MCF 10A (cell line): ENCODE data around the gene NQO2. TPM values are rescaled to one million over a fixed set of nuclear protein-coding genes. Genes with fewer than 3 reads are reported as not detected.
"Not testable (repeated sequence)": the region's sequence is repeated elsewhere in the genome, so short reads cannot be mapped to it uniquely, and the experiment has no call there.

Experiments used
- BruUV-seq: library from RNA; stranded (reverse); fragments of 400-500 nt; replicated peaks from 2 replicates; lab custom pipeline; 2021; lab: Mats Ljungman, UMichigan
- CTCF ChIA-PET: fragments of 300-600 bp; sonication (Branson Sonifier 250); formaldehyde crosslinking; extraction: SDS; loops from one replicate; lab custom pipeline; 2021; ENCODE audit warnings: antibody characterized with exemption, inconsistent platforms; lab: Yijun Ruan, JAX
- POLR2A ChIA-PET: fragments of 300-600, 350-650 bp; sonication (Branson Sonifier 250); formaldehyde crosslinking; extraction: SDS; loops from one replicate; lab custom pipeline; 2020; ENCODE audit warnings: antibody characterized with exemption, inconsistent platforms; lab: Yijun Ruan, JAX
- DNase-seq: peaks from one replicate; pipeline ENCODE4 v3.0.0-alpha.2; 2018; ENCODE audit not compliant: unreplicated experiment
- H3K27ac Mint-ChIP-seq: one replicate; pipeline ENCODE4 v1.8.0; 2022; ENCODE audit warnings: mild to moderate bottlenecking, low read depth, mixed read lengths; ENCODE audit not compliant: unreplicated experiment
- H3K27me3 Mint-ChIP-seq: one replicate; pipeline ENCODE4 v1.8.0; 2022; ENCODE audit warnings: mixed read lengths; ENCODE audit not compliant: insufficient read depth, unreplicated experiment
- H3K36me3 Mint-ChIP-seq: one replicate; pipeline ENCODE4 v1.8.0; 2022; ENCODE audit warnings: mild to moderate bottlenecking, moderate library complexity, mixed read lengths; ENCODE audit not compliant: insufficient read depth, unreplicated experiment
- H3K4me1 Mint-ChIP-seq: one replicate; pipeline ENCODE4 v1.8.0; 2022; ENCODE audit warnings: mixed read lengths; ENCODE audit not compliant: insufficient read depth, unreplicated experiment
- H3K4me3 Mint-ChIP-seq: one replicate; pipeline ENCODE4 v1.8.0; 2022; ENCODE audit warnings: mild to moderate bottlenecking, moderate library complexity, mixed read lengths; ENCODE audit not compliant: unreplicated experiment
- H3K9me3 Mint-ChIP-seq: one replicate; pipeline ENCODE4 v1.8.0; 2022; ENCODE audit warnings: mixed read lengths; ENCODE audit not compliant: unreplicated experiment
- CTCF ChIP-seq: fragments of 200-600 bp; IDR thresholded peaks from one replicate; pipeline ENCODE4 v1.8.0; 2022; ENCODE audit warnings: antibody characterized with exemption, mild to moderate bottlenecking; ENCODE audit not compliant: unreplicated experiment
- intact Hi-C: fragments of 100-400 bp; cut with micrococcal nuclease; formaldehyde crosslinking; loops from 2 replicates; pipeline ENCODE4 v1.14.1; 2022
- total RNA-seq: library from RNA; stranded (reverse); gene quantifications from 2 replicates; pipeline ENCODE4 v1.2.3, GENCODE V29; 2022

The NQO2 gene
- total RNA-seq, 1 experiment from 2014 or later = 18.6 TPM

- CTCF ChIA-PET = no interaction called here
- H3K27ac Mint-ChIP-seq = no peak overlapping the region
Measured at GRCh38 chr6:3019065-3019464, 19.4 kb downstream of the NQO2 start.

DNA sequence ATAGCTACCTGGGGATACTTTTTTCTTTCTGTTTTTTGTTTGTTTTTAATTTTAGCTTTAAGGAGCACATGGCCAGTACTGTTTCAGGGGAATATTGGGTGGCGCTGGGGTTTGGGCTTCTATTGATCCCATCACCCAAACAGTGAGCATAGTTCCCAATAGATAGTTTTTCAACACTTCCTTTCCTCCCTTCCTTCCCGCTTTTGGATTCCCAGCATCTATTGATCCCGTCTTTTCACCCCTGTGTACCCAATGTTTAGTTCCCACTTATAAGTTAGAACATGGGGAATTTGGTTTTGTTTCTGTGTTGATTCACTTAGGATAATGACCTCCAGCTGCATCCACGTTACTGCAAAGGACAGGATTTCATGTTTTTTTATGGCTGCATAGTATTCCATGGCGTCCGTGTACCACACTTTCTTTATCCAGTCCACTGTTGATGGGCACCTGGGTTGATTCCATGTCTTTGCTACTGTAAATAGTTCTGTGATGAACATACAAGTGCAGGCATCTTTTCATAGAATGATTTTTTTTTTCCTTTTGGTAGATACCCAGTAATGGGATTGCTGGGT lies 20.1 kb downstream of the NQO2 start:
- intact Hi-C loops = no loop called here
- TF ChIP-seq CTCF = no peak
- Mint-ChIP-seq H3K9me3 (no peaks in the 10 kb centered on the region), H3K4me3 (no peak overlapping the region), H3K27ac (no peak overlapping the region), H3K36me3 (peaks cover 15% of the 10 kb centered on the region), H3K27me3 (no peaks in the 10 kb centered on the region), H3K4me1 (peaks cover 14% of the 10 kb centered on the region)
- BruUV-seq = no TSS peak
- CTCF ChIA-PET = interaction anchor here (0.6 to 1.2 kb wide), 2 partner anchors 10 to 37 kb away, joined by 4 to 5 read pairs; no protein-coding TSS in a partner anchor
- POLR2A ChIA-PET = interaction anchor here (0.7 to 2.6 kb wide), 2 partner anchors 18 to 20 kb away, joined by 3 to 10 read pairs; no protein-coding TSS in a partner anchor
- DNase-seq = no peak

More at GRCh38 chr6:3019065-3019464, 19.4 kb downstream of the NQO2 start:
- no peak for DNase-seq
- Mint-ChIP-seq H3K27me3 (no peaks in the 10 kb centered on the region), H3K4me1 (peaks cover 11% of the 10 kb centered on the region), H3K4me3 (no peak overlapping the region), H3K36me3 (peaks cover 20% of the 10 kb centered on the region), H3K9me3 (no peaks in the 10 kb centered on the region)
- no peak for TF ChIP-seq CTCF
- intact Hi-C loops = no loop called here
- no TSS peak for BruUV-seq
- POLR2A ChIA-PET = interaction anchor here (0.7 to 2.6 kb wide), 2 partner anchors 17 to 52 kb away, joined by 3 to 10 read pairs; no protein-coding TSS in a partner anchor

DNA sequence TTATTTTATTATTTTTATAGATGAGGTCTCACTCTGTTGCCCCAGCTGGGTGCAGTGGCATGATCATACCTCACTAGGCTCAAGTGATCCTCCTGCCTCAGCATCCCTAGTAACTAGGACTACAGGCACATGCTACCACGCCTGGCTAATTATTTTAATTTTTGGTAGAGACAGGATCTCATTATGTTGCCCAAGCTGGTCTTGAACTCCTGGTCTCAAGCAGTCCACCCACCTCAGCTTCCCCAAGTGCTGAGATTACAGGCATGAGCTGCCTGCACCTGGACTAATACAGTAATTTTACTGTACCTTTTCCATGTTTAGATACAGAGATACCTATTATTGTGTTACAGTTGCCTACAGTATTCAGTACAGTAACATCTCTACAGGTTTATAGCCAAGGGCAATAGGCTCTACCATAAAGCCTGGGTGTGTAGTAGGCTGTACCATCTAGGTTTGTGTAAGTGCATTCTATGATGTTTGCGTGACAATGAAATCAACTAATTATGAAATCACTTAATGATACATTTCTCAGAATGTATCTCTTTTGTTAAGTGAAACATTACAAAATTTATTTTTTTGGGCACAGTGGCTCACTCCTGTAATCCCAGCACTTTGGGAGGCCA lies 21.4 kb downstream of the NQO2 start:
- H3K27ac Mint-ChIP-seq, H3K9me3 Mint-ChIP-seq, BruUV-seq, H3K4me3 Mint-ChIP-seq, H3K27me3 Mint-ChIP-seq, intact Hi-C loops, DNase-seq: not testable (repeated sequence)
- Mint-ChIP-seq H3K36me3 (peaks cover 15% of the 10 kb centered on the region), H3K4me1 (peaks cover 16% of the 10 kb centered on the region)
- ChIA-PET CTCF (interaction anchor here (1.5 kb wide), 1 partner anchor 175 kb away, joined by 3 read pairs; no protein-coding TSS in a partner anchor), POLR2A (interaction anchor here (0.6 to 4.1 kb wide), 3 partner anchors 19 to 40 kb away, joined by 3 to 37 read pairs (median 10); partner anchors contain the start of gene NQO2)

- intact Hi-C loops = no loop called here
- CTCF ChIA-PET = interaction anchor here (0.6 to 1.5 kb wide), 4 partner anchors 25 to 954 kb away, joined by 3 read pairs; no protein-coding TSS in a partner anchor
- TSS peak; percentile 88 for BruUV-seq
- Mint-ChIP-seq H3K9me3 (no peaks in the 10 kb centered on the region), H3K4me3 (peak overlapping the region; percentile 74), H3K36me3 (peaks cover 6% of the 10 kb centered on the region), H3K27me3 (no peaks in the 10 kb centered on the region), H3K4me1 (peaks cover 16% of the 10 kb centered on the region), H3K27ac (peak overlapping the region; percentile 96)
- DNase-seq = no peak
- TF ChIP-seq CTCF = no peak
- POLR2A ChIA-PET = interaction anchor here (0.7 to 4.1 kb wide), 10 partner anchors 9 to 257 kb away, joined by 3 to 37 read pairs (median 4); partner anchors contain the start of genes NQO2 and WRNIP1
Measured at GRCh38 chr6:3022765-3023662, 23.3 kb downstream of the NQO2 start.
